ENCODE results near the gene SYT9.
A peak's percentile ranks its signal among the peaks of the same experiment; 100 is the strongest.
"Not testable (repeated sequence)": the region's sequence is repeated elsewhere in the genome, so short reads cannot be mapped to it uniquely, and the experiment has no call there.

SYT9 gene

DNA sequence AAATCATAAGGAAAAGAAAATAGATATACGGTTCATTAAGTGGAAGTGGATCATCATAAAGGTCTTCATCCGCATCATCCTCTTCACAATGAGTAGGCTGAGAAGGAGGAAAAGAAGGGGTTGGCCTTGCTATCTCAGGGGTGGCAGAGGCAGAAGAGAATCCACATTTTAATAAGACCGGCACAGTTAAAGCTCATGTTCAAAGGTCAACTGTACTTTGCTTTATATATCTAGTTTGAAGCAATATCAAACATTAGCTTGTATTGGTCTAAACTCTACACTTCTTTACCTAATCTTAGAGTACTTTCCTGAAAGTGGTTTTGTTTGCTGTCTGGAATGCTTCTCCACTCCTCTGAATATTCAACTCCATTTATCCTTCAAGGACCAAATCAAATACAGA lies 256.4 kb downstream of the SYT9 start:
- no peak for DNase-seq (ENCODE audit: low read depth)

DNA sequence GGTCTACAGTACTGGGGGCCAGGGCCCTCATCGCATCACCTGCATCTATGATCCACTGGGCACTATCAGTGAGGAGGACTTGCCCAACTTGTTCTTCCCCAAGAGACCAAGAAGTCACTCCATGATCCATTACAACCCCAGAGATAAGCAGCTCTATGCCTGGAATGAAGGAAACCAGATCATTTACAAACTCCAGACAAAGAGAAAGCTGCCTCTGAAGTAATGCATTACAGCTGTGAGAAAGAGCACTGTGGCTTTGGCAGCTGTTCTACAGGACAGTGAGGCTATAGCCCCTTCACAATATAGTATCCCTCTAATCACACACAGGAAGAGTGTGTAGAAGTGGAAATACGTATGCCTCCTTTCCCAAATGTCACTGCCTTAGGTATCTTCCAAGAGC lies 258.3 kb downstream of the SYT9 start:
- DNase-seq (ENCODE audit: low read depth), result no peak

DNA sequence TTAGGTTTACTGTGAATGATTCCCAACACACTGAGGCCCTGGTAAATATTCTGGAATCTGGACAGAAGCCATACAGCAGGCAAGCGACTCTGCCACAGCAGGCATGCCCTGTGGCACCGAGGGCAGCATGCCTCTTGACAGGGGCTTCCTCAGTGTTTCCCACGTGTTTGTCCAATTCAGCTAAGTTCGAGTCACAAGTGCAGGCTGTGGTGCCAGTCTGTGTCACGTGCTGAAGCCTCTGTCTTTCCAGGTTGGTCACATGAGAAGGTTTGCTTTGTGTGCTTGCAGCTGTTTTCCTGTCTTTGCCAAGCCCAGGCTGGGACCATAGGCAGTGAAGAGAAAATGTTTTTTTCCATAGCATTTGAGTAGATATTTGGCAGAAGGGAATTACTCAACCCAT lies 259.7 kb downstream of the SYT9 start:
- no peak for DNase-seq (ENCODE audit: low read depth)

DNA sequence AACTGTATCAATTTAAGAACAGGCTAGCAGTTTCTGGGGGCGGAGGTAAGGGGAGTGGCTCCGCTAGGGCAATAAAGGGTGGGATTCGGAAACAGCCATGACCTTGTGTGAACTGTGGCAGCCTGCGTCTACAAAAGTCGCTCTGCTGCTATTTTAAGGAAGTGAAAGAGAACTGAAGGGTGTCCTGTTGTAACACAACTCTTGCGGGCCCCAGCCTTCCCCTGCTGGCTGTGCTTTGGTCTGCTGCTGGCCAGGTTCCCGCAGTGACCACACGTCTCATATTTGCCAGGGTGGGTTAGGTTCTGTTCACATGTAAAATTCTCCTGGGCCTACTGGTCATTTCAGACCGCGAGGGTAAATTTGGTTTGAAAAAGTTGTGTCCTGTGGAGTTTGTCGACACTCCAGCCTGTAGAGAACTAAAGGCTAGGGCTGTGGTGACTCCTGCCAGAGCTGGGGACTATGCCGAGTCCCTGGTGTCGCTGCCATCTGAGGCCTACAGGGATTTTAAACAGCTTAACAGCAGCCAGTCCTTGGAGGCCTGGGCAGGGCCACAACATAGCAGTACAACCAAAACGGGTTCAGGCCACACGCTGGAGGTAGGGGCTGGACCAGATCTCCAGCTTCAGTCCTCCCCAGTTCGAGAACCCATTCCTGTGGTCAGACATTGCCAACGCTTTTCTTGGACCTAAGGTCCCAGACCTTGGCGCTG lies 261.0 kb downstream of the SYT9 start:
- no peak for DNase-seq (ENCODE audit: low read depth)

DNA sequence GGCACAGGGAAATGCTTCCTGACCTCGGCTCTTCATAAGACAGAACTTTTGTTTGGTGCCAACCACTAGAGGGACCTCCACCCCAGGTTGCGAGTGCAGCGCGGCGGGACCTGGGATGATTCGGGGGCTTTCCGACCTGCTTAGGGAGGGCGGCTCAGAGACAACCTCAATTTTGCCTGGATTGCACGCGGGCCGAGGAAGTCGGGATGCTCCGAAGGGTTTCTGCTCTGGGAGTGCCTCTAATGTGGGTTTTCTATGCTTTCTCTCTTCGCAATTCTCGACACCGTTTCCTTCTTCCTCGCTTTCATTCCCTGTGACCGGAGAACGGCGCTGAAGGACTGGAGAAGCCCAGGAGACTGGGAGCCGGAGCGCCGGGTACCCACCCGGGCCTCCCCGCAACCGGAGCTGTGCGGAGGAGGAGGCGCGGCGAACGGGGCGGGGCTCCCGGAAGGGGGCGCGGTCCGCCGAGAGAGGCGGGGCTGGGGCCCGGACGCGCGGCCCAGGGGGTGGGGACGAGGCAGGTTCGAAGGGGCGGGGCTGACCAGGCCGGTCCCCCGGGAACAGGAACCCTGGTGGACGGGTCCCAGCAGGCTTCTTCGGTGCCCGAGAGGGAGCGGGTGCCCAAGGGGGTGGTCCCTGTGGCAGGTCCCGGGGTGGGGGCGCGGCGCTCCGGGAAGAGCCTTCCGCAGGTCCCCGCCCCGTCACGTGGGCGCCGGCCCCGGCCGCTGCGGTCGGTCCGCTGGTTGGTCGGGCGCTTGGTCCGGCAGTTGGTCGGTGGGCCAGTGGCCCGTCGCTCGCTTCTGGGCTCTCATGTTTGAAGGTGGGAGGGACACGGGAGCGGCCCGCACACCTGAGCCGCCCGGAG lies 261.8 kb downstream of the SYT9 start, which contains the start of gene PPFIBP2:
Gene PPFIBP2, plus strand, starts transcription at position 766 of the 865 bp plus-strand sequence. CDS start 35,477 bp downstream, outside the sequence.
- DNase-seq (ENCODE audit: low read depth), result peak; percentile 6

DNA sequence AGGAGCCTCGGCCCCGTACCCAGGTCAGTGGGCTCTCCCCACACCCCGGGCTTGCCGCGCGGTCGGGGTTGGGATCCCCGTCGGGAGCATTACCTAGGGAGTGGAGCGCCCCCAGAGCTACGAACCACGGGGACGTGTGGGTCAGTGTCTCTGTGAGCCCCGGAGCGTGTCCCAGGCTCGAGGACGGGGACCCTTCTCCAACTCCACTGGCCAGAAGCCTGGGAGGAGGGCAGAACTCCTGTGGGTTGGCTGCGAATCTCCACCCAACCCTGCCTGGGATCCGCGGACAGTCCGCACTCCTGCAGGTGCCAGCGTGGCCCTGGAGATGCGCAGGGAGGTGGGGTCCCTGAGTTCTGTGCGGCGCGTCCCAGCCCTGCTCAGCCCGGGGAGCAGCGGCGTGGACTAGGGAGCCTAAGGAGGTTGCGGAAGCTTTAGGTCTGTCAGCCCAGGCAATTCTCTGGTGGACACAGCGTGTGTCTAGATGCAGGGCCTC lies 262.4 kb downstream of the SYT9 start:
- no peak for DNase-seq (ENCODE audit: low read depth)

DNA sequence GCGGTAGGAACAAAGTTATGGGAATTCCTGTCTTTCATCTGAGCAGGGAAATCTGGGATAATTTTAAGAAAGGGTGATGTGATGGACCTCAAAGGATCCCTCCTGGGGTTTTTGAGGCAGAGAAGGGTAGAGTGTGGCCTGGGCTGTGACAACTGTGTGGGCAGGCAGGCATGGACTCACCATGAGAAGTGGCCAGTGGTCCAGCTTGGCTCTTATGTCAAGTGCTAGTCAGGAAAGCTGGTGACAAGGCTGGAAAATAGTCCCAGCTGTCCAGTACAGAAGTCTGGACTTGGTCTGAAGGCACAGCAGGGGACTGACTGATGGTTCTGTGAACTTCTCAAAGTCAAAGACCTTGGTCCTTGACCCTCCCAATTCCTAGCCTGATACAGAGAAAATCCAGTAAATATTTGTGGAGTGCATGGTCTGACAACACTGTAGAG lies 263.8 kb downstream of the SYT9 start:
- no peak for DNase-seq (ENCODE audit: low read depth)

DNA sequence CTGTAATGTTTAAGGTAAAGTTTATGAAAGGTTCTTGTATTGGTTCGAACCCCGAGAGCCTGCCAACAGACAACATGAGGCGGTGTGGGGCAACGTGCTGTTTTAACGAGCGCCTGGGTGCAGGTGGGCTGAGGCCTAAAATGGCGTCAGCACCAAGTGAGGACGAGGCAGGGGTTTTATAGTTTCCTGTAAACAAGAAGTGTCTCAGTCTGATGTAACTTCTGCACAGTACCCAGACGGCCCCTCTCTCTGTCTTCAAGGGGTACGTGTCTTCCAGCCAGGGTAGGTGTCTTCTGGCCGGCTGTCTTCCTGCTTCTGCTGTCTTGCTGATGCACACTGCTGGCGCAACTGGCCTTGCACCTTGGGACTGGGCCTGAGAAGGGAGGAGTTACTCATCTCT lies 264.8 kb downstream of the SYT9 start:
- no peak for DNase-seq (ENCODE audit: low read depth)

DNA sequence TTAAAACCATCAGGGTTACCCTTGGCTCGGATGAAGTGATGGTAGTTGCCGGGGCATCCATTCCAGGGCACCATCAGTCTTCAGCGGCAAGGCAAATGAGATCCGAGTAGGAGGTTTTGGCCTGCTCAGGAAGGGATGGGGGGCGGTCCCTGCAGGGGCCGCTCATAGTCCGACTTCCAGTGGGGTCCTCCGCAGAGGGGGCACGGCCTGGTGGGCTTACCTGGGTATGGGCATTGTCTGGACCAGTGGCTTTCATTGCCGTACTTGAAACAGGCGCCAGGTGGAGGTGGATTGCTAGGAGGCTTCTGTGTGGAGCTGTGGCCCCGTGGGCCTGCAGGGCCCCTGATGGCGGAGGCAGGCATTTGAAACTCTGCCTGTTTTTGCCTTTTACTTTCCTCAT lies 266.0 kb downstream of the SYT9 start:
- DNase-seq (ENCODE audit: low read depth), result not testable (repeated sequence)

Data from non-pigmented ciliary epithelial cell (primary cell).